Choroid plexus epithelial cell (primary cell): Measurements from ENCODE around the gene SLC24A3.

Experiments used
- DNase-seq: peaks from one replicate; pipeline ENCODE4 v3.0.0-alpha.2; 2010; ENCODE audit warnings: low read depth
- H3K4me3 ChIP-seq: 2 replicates; pipeline ENCODE4 v1.5.1; 2011; ENCODE audit warnings: low read depth, mild to moderate bottlenecking, control low read depth, low read length, moderate library complexity
- CTCF ChIP-seq: conservative IDR thresholded peaks from 2 replicates; pipeline ENCODE4 v1.5.1; 2011; ENCODE audit warnings: low read depth, mild to moderate bottlenecking, control low read depth, inconsistent platforms, low read length, moderate library complexity

Gene SLC24A3

GRCh38 chr20:19659448-19659847 lies 447.0 kb downstream of the SLC24A3 start:
- H3K4me3 ChIP-seq = no peak overlapping the region
- no peak for DNase-seq
- no peak for TF ChIP-seq CTCF

GRCh38 chr20:19660808-19661378 lies 448.5 kb downstream of the SLC24A3 start:
- no peak for TF ChIP-seq CTCF
- H3K4me3 ChIP-seq = no peak overlapping the region
- no peak for DNase-seq

GRCh38 chr20:19661717-19662636 lies 449.5 kb downstream of the SLC24A3 start:
- no peak overlapping the region for H3K4me3 ChIP-seq
- peak; percentile 99 for TF ChIP-seq CTCF
- DNase-seq = peak; percentile 89

- no peak overlapping the region for H3K4me3 ChIP-seq
- no peak for TF ChIP-seq CTCF
- no peak for DNase-seq
Measured at GRCh38 chr20:19662637-19662995, 450.2 kb downstream of the SLC24A3 start.

GRCh38 chr20:19668418-19668817 lies 456.0 kb downstream of the SLC24A3 start:
- DNase-seq = no peak
- H3K4me3 ChIP-seq = no peak overlapping the region
- no peak for TF ChIP-seq CTCF

GRCh38 chr20:19670829-19671228 lies 458.4 kb downstream of the SLC24A3 start:
- no peak for TF ChIP-seq CTCF
- no peak for DNase-seq
- H3K4me3 ChIP-seq = no peak overlapping the region
